Liver (tissue), 9 donors: ENCODE data around the gene CACNG6. TPM values are rescaled to one million over a fixed set of nuclear protein-coding genes. Genes with fewer than 3 reads are reported as not detected.
A peak's percentile ranks its signal among the peaks of the same experiment; 100 is the strongest.

Experiments
- DNase-seq: peaks from one replicate; pipeline ENCODE4 v3.0.0-alpha.2; 2017; ENCODE audit warnings: low spot score
- H3K27ac ChIP-seq, 2 donors: one replicate each; pipeline ENCODE4 v1.7.0; 2013; ENCODE audit warnings: inconsistent platforms in 2 of 2, low read length in 2 of 2, control low read depth in 1 of 2, low read depth in 1 of 2, mild to moderate bottlenecking in 1 of 2
- H3K27me3 ChIP-seq, 4 donors: one replicate each; pipeline versions ENCODE4 v1.6.1 to v1.7.0; 2013; ENCODE audit warnings: low read length in 3 of 4, inconsistent platforms in 1 of 4, mild to moderate bottlenecking in 1 of 4, moderate library complexity in 1 of 4; ENCODE audit not compliant: control insufficient read depth in 4 of 4, insufficient read depth in 4 of 4
- H3K36me3 ChIP-seq, 4 donors: one replicate each; pipeline versions ENCODE4 v1.6.1 to v1.7.0; 2013; ENCODE audit warnings: low read length in 3 of 4, mild to moderate bottlenecking in 3 of 4, low read depth in 1 of 4, moderate library complexity in 1 of 4; ENCODE audit not compliant: control insufficient read depth in 4 of 4, insufficient read depth in 3 of 4
- H3K4me1 ChIP-seq, 4 donors: one replicate each; pipeline versions ENCODE4 v1.6.1 to v1.7.0; 2013; ENCODE audit warnings: low read length in 3 of 4, mild to moderate bottlenecking in 3 of 4, moderate library complexity in 1 of 4; ENCODE audit not compliant: control insufficient read depth in 4 of 4, insufficient read depth in 4 of 4
- H3K4me3 ChIP-seq, 3 donors: one replicate each; pipeline versions ENCODE4 v1.6.1 to v1.7.0; 2013; ENCODE audit warnings: low read length in 3 of 3, control low read depth in 1 of 3, low read depth in 1 of 3, mild to moderate bottlenecking in 1 of 3
- H3K9ac ChIP-seq, 2 donors: one replicate each; pipeline ENCODE4 v1.7.0; 2013; ENCODE audit warnings: low read length in 2 of 2, mild to moderate bottlenecking in 2 of 2, moderate library complexity in 2 of 2, control low read depth in 1 of 2, low read depth in 1 of 2
- H3K9me3 ChIP-seq, 4 donors: one replicate each; pipeline versions ENCODE4 v1.6.1 to v1.7.0; 2013; ENCODE audit warnings: low read length in 3 of 4; ENCODE audit not compliant: control insufficient read depth in 4 of 4
- CTCF ChIP-seq: fragments of 150-350 bp; IDR thresholded peaks from 2 replicates; pipeline ENCODE4 v1.5.1; 2017; ENCODE audit warnings: improper control_type of control experiment, low read depth, low read length; ENCODE audit not compliant: missing input control
- EGR1 ChIP-seq, 2 donors: IDR thresholded peaks; 2 replicates each; pipeline ENCODE4 v1.6.1; 2016 to 2018; ENCODE audit warnings: antibody characterized with exemption in 2 of 2, low read depth in 2 of 2
- FOXA1 ChIP-seq: IDR thresholded peaks from 2 replicates; pipeline ENCODE4 v1.6.1; 2016; ENCODE audit warnings: antibody characterized with exemption
- FOXA2 ChIP-seq: IDR thresholded peaks from 2 replicates; pipeline ENCODE4 v1.6.1; 2016; ENCODE audit warnings: antibody characterized with exemption
- GABPA ChIP-seq, 2 donors: IDR thresholded peaks in 1 of 2; conservative IDR thresholded peaks in 1 of 2; 2 replicates each; pipeline ENCODE4 v1.6.1; 2016; ENCODE audit warnings: antibody characterized with exemption in 2 of 2, mild to moderate bottlenecking in 1 of 2, moderate library complexity in 1 of 2
- HNF4G ChIP-seq: IDR thresholded peaks from 2 replicates; pipeline ENCODE4 v1.6.1; 2016; ENCODE audit warnings: antibody characterized with exemption
- JUND ChIP-seq, 2 donors: IDR thresholded peaks; 2 replicates each; pipeline ENCODE4 v1.6.1; 2016; ENCODE audit warnings: antibody characterized with exemption in 2 of 2
- MAX ChIP-seq: IDR thresholded peaks from 2 replicates; pipeline ENCODE4 v1.6.1; 2016; ENCODE audit warnings: antibody characterized with exemption
- NR2F2 ChIP-seq: IDR thresholded peaks from 2 replicates; pipeline ENCODE4 v1.6.1; 2016; ENCODE audit warnings: antibody characterized with exemption
- RAD21 ChIP-seq, 2 donors: IDR thresholded peaks; 2 replicates each; pipeline ENCODE4 v1.6.1; 2016; ENCODE audit warnings: antibody characterized with exemption in 2 of 2, mild to moderate bottlenecking in 2 of 2
- RXRA ChIP-seq, 2 donors: IDR thresholded peaks; 2 replicates each; pipeline ENCODE4 v1.6.1; 2017 to 2018; ENCODE audit warnings: antibody characterized with exemption in 2 of 2, mild to moderate bottlenecking in 1 of 2
- SP1 ChIP-seq: IDR thresholded peaks from 2 replicates; pipeline ENCODE4 v1.6.1; 2018; ENCODE audit warnings: antibody characterized with exemption, mild to moderate bottlenecking
- YY1 ChIP-seq: IDR thresholded peaks from 2 replicates; pipeline ENCODE4 v1.6.1; 2016; ENCODE audit warnings: antibody characterized with exemption, mild to moderate bottlenecking
- WGBS: extraction: QIAGEN DNeasy Blood & Tissue Kit; methylation state at CpG from one replicate; pipeline ENCODE4 v1.1.7; 2013; 5-methylcytosine and 5-hydroxymethylcytosine counted together
- polyA plus RNA-seq, 2 donors: library from polyadenylated mRNA; stranded (reverse) in 1 of 2; unstranded in 1 of 2; fragments of 200-250 nt in 1 of 2; fragments of >200 nt in 1 of 2; fragmentation: Nextera tagmentation in 1 of 2; extraction: Ambion mirVana in 1 of 2; gene quantifications; one replicate each; pipeline versions ENCODE4 v1.2.1 to v1.2.3, GENCODE V29; 2013 to 2015
- total RNA-seq, 2 donors: library from RNA; depleted of rRNA; stranded (reverse); fragments of >200 nt; gene quantifications; one replicate each; pipeline ENCODE4 v1.2.3, GENCODE V29; 2014
- TF ChIP-seq, protein P1 (sequence below): IDR thresholded peaks from 2 replicates; pipeline ENCODE4 v1.6.1; 2016; ENCODE audit warnings: antibody characterized with exemption
- TF ChIP-seq, protein P2 (sequence below): IDR thresholded peaks from 2 replicates; pipeline ENCODE4 v1.6.1; 2016; ENCODE audit warnings: antibody characterized with exemption
- TF ChIP-seq, protein P3 (sequence below): IDR thresholded peaks from 2 replicates; pipeline ENCODE4 v1.6.1; 2016; ENCODE audit warnings: antibody characterized with exemption, mild to moderate bottlenecking
- donor health status: healthy.
- donor health status: healthy.
- donor health status: healthy.
- donor health status: healthy.
- donor health status: healthy.

The CACNG6 gene
- total and polyA plus RNA-seq, 4 donors = not detected

- Histone ChIP-seq H3K27me3 (peaks cover 0 to 14% (median 8%) of the 10 kb centered on the region in 4 donors), H3K4me1 (peaks cover 4 to 10% (median 5%) of the 10 kb centered on the region in 4 donors)
Measured at GRCh38 chr19:53977991-53978731, 13.3 kb upstream of the CACNG6 start.

DNA sequence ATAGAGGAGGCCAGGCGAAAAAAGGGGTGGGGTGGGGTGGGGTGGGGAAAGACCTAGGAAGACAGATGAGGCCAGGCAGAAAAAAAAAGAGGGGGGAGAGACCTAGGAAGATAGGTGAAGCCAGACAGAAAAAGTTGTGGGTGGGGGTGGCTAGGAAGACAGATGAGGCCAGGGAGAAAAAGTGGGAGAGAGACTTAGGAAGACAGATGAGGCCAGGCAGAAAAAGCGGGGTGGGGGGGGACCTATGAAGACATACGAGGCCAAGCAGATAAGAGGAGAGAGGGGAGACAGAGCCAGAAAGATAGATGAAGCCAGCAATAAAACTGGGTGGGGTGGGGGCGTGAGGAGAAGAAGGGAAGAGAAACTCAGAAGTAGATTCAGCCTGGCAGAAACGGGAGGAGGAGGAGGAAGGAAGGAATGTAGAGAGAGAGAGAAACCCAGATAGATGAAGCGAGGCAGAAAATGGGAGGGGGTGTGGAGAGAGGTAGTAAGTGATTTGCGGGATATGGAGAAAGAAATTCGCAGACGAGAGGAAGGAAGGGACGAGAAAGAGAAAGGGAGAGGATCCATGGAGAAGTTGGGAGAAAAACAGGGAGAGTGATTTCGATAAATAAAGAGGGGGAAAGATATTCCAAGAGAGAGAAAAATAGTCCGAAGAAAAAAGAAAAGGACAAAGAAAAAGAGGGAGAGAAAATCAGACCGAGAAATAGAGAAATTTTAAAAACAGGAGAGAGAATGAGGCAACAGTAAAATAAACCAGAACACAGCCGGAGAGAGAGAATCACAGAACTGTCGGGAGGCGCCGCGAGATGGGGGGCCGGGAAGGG lies 12.2 kb upstream of the CACNG6 start:
- Histone ChIP-seq H3K9me3 (peaks cover 0 to 3% (median 1%) of the 10 kb centered on the region in 4 donors), H3K27ac (no peak overlapping the region), H3K4me1 (peaks cover 4 to 10% (median 5%) of the 10 kb centered on the region in 4 donors), H3K4me3 (no peak overlapping the region), H3K36me3 (no peaks in the 10 kb centered on the region), H3K9ac (no peak overlapping the region), H3K27me3 (peaks cover 4 to 15% (median 11%) of the 10 kb centered on the region in 4 donors)
- no peak for TF ChIP-seq FOXA2
- no peak for TF ChIP-seq RXRA (IDR thresholded peaks at IDR 0.05)
- TF ChIP-seq FOXA1 = no peak
- TF ChIP-seq, protein P1, sequence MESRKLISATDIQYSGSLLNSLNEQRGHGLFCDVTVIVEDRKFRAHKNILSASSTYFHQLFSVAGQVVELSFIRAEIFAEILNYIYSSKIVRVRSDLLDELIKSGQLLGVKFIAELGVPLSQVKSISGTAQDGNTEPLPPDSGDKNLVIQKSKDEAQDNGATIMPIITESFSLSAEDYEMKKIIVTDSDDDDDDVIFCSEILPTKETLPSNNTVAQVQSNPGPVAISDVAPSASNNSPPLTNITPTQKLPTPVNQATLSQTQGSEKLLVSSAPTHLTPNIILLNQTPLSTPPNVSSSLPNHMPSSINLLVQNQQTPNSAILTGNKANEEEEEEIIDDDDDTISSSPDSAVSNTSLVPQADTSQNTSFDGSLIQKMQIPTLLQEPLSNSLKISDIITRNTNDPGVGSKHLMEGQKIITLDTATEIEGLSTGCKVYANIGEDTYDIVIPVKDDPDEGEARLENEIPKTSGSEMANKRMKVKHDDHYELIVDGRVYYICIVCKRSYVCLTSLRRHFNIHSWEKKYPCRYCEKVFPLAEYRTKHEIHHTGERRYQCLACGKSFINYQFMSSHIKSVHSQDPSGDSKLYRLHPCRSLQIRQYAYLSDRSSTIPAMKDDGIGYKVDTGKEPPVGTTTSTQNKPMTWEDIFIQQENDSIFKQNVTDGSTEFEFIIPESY = no peak
- TF ChIP-seq, protein P2, sequence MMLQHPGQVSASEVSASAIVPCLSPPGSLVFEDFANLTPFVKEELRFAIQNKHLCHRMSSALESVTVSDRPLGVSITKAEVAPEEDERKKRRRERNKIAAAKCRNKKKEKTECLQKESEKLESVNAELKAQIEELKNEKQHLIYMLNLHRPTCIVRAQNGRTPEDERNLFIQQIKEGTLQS = no peak
- TF ChIP-seq GABPA (IDR thresholded peaks at IDR 0.05 in 1 of 2, conservative IDR thresholded peaks at IDR 0.05 in 1 of 2) = no peak
- TF ChIP-seq HNF4G = no peak
- TF ChIP-seq RAD21 (IDR thresholded peaks at IDR 0.05) = no peak
- TF ChIP-seq, protein P3, sequence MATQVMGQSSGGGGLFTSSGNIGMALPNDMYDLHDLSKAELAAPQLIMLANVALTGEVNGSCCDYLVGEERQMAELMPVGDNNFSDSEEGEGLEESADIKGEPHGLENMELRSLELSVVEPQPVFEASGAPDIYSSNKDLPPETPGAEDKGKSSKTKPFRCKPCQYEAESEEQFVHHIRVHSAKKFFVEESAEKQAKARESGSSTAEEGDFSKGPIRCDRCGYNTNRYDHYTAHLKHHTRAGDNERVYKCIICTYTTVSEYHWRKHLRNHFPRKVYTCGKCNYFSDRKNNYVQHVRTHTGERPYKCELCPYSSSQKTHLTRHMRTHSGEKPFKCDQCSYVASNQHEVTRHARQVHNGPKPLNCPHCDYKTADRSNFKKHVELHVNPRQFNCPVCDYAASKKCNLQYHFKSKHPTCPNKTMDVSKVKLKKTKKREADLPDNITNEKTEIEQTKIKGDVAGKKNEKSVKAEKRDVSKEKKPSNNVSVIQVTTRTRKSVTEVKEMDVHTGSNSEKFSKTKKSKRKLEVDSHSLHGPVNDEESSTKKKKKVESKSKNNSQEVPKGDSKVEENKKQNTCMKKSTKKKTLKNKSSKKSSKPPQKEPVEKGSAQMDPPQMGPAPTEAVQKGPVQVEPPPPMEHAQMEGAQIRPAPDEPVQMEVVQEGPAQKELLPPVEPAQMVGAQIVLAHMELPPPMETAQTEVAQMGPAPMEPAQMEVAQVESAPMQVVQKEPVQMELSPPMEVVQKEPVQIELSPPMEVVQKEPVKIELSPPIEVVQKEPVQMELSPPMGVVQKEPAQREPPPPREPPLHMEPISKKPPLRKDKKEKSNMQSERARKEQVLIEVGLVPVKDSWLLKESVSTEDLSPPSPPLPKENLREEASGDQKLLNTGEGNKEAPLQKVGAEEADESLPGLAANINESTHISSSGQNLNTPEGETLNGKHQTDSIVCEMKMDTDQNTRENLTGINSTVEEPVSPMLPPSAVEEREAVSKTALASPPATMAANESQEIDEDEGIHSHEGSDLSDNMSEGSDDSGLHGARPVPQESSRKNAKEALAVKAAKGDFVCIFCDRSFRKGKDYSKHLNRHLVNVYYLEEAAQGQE = no peak
- no peak for TF ChIP-seq CTCF
- TF ChIP-seq SP1 = no peak
- TF ChIP-seq NR2F2 = no peak
- no peak for TF ChIP-seq JUND (IDR thresholded peaks at IDR 0.05)
- no peak for TF ChIP-seq MAX
- TF ChIP-seq EGR1 (IDR thresholded peaks at IDR 0.05; ENCODE audit: low read depth in 2 of 2) = no peak
- no peak for TF ChIP-seq YY1
- 6% methylated on average over 19 of the region's 19 CpGs for WGBS
- DNase-seq = no peak

More at GRCh38 chr19:53977991-53978731, 13.3 kb upstream of the CACNG6 start:
- no peak for DNase-seq
- TF ChIP-seq EGR1 (IDR thresholded peaks at IDR 0.05; ENCODE audit: low read depth in 2 of 2) = no peak
- peak; percentile 22 for TF ChIP-seq SP1
- Histone ChIP-seq H3K27ac (no peak overlapping the region), H3K9me3 (no peaks in the 10 kb centered on the region), H3K9ac (no peak overlapping the region), H3K36me3 (no peaks in the 10 kb centered on the region), H3K4me3 (peak overlapping the region in 1 of 3 donors; percentile 5)
- WGBS = 7% methylated on average over 54 of the region's 54 CpGs
